Measurements from ENCODE around the gene SREBF2.

- TF ChIP-seq CTCF (IDR thresholded peaks at IDR 0.05 in 2 of 3, conservative IDR thresholded peaks at IDR 0.05 in 1 of 3; ENCODE audit: borderline replicate concordance in 1 of 3, insufficient read depth in 1 of 3, low read depth in 2 of 3, low read length in 2 of 3) (no peak), CEBPB (IDR thresholded peaks at IDR 0.05; ENCODE audit: low read depth) (no peak), FOSL1 (IDR thresholded peaks at IDR 0.05; ENCODE audit: low read depth) (no peak), POLR2AphosphoS5 (IDR thresholded peaks at IDR 0.05; ENCODE audit: low read depth, low read length) (no peak), POLR2A (IDR thresholded peaks at IDR 0.05; ENCODE audit: borderline replicate concordance, extremely low read depth, insufficient read depth, insufficient read length) (no peak), YY1 (IDR thresholded peaks at IDR 0.05; ENCODE audit: extremely low read depth, insufficient replicate concordance, low read depth, low read length) (no peak), MAX (IDR thresholded peaks at IDR 0.05) (no peak), EZH2 (IDR thresholded peaks at IDR 0.05) (no peak), SRF (IDR thresholded peaks at IDR 0.05; ENCODE audit: low read depth) (no peak), EZH2phosphoT487 (IDR thresholded peaks at IDR 0.05; ENCODE audit: borderline replicate concordance) (no peak), SIN3A (IDR thresholded peaks at IDR 0.05; ENCODE audit: low read depth) (no peak), RAD21 (IDR thresholded peaks at IDR 0.05; ENCODE audit: low read depth) (no peak)
Observed at GRCh38 chr22:41952713-41953112, 119.8 kb downstream of the SREBF2 start.
